Measurements from ENCODE around the gene PCSK5. TPM values are rescaled to one million over a fixed set of nuclear protein-coding genes. Genes with fewer than 3 reads are reported as not detected.

PCSK5 gene
- total and polyA plus RNA-seq, 2 of the 8 experiments (the other 6 are each of a cell fraction or from before 2014, with no cell fraction given): 5.5 to 10.7 TPM

- POLR2A ChIA-PET (ENCODE audit: partially characterized antibody): no interaction called here
Measured at GRCh38 chr9:75953218-75953617, 62.7 kb downstream of the PCSK5 start.

More at GRCh38 chr9:75953218-75953617, 62.7 kb downstream of the PCSK5 start:
- Histone ChIP-seq H3K4me2 (ENCODE audit: insufficient read depth in 1 of 2, low read depth in 2 of 2, low read length in 2 of 2) (no peak overlapping the region), H3K23ac (ENCODE audit: insufficient read length) (no peak overlapping the region), H3K27ac (ENCODE audit: low read depth, low read length) (no peak overlapping the region), H3K14ac (ENCODE audit: insufficient read length) (no peak overlapping the region), H3K56ac (replicated peaks; ENCODE audit: insufficient read length, low read depth, low read length) (no peak overlapping the region), H3K9me3 (ENCODE audit: insufficient read depth in 2 of 2, low read depth in 1 of 2, low read length in 1 of 2) (no peaks in the 10 kb centered on the region), H3K18ac (ENCODE audit: extremely low read depth, low read length) (no peak overlapping the region), H4K91ac (replicated peaks; ENCODE audit: insufficient read length, low read length) (no peak overlapping the region), H2BK5ac (ENCODE audit: low read depth, low read length) (no peak overlapping the region), H3K4ac (replicated peaks; ENCODE audit: insufficient read length, low read depth, low read length) (no peak overlapping the region), H2AFZ (ENCODE audit: low read length) (no peak overlapping the region), H3K36me3 (ENCODE audit: control insufficient read depth in 2 of 4, insufficient read depth in 4 of 4, low read length in 3 of 4) (no peaks in the 10 kb centered on the region), H2BK20ac (ENCODE audit: low read length) (no peak overlapping the region), H4K20me1 (replicated peaks in 1 of 2; ENCODE audit: control insufficient read depth in 1 of 2, insufficient read depth in 2 of 2, low read length in 2 of 2) (no peaks in the 10 kb centered on the region), H3K79me2 (ENCODE audit: control insufficient read depth in 1 of 2, insufficient read depth in 2 of 2, low read length in 2 of 2) (no peaks in the 10 kb centered on the region), H3K27me3 (replicated peaks in 1 of 4; ENCODE audit: control insufficient read depth in 3 of 4, extremely low read depth in 1 of 4, insufficient read depth in 3 of 4, low read length in 3 of 4) (no peaks in the 10 kb centered on the region), H2BK12ac (ENCODE audit: low read depth, low read length) (no peak overlapping the region), H2BK15ac (ENCODE audit: low read length) (no peak overlapping the region), H2AK5ac (ENCODE audit: low read depth, low read length) (no peak overlapping the region), H4K5ac (ENCODE audit: insufficient read length, low read depth, low read length) (no peak overlapping the region), H3K4me3 (ENCODE audit: extremely low read depth in 1 of 4, insufficient read depth in 2 of 4, low read depth in 3 of 4, low read length in 4 of 4) (no peak overlapping the region), H3K23me2 (ENCODE audit: low read depth, low read length) (no peaks in the 10 kb centered on the region), H3K4me1 (replicated peaks in 1 of 4; ENCODE audit: control insufficient read depth in 3 of 4, insufficient read depth in 4 of 4, low read length in 3 of 4) (no peaks in the 10 kb centered on the region), H3K9ac (replicated peaks in 1 of 4; ENCODE audit: extremely low read depth in 1 of 4, low read depth in 3 of 4, low read length in 3 of 4) (no peak overlapping the region), H3K79me1 (ENCODE audit: low read depth, low read length) (no peaks in the 10 kb centered on the region), H2BK120ac (replicated peaks; ENCODE audit: low read depth, low read length) (no peak overlapping the region), H4K8ac (ENCODE audit: extremely low read depth, insufficient read depth, low read length) (no peak overlapping the region)
- WGBS, 2 experiments (ENCODE audit: extremely low coverage in 1 of 2, insufficient coverage in 1 of 2, insufficient read length in 1 of 2, insufficient replicate concordance in 2 of 2, low coverage in 1 of 2, low lambda C conversion rate in 2 of 2, missing lambda C conversion rate in 1 of 2): 80% methylated on average over 2 of the region's 2 CpGs; no CpG with 5 or more reads in 1 of the 2 experiments
- DNase-seq (ENCODE audit: low read depth in 1 of 2, low spot score in 2 of 2) (no peak), FAIRE-seq (no peak)
- CTCF ChIA-PET (ENCODE audit: partially characterized antibody): interaction anchor here (0.7 kb wide), 1 partner anchor 70 kb away, joined by 3 read pairs; no protein-coding TSS in a partner anchor
- TF ChIP-seq TEAD4 (IDR thresholded peaks at IDR 0.05; ENCODE audit: low read depth, low read length): no peak
- peak; percentile 19; the same call in 1 of the 2 replicates for TF ChIP-seq CEBPB (IDR thresholded peaks at IDR 0.05; ENCODE audit: low read depth, low read length)
